Measurements from ENCODE around the gene ZMIZ1. TPM values are rescaled to one million over a fixed set of nuclear protein-coding genes. Genes with fewer than 3 reads are reported as not detected.

The ZMIZ1 gene
- total and polyA plus RNA-seq, 2 experiments from 2014 or later = 9.2 to 30.9 TPM

DNA sequence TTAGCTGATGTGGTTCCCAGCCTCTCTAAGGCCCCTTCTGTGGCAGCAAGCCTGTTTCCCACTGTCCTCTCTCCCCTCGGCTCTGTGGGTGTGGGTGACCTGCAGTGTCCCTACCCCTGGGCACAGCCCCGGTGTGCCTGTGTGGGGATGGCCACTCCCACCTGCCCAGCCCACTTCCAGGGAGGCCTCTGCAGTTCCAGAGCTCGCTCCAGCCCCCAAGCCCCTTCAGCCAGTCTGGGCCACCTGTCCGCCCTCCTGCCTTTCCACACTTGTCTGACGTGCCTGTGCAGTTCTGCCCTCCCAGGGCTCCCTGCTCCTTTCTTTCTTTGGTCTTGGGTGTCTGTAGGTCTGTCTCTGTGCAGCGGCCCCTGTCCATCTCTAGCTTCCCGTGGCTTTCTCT lies 151.5 kb downstream of the ZMIZ1 start:
- no peaks in the 10 kb centered on the region for H3K27me3 ChIP-seq (ENCODE audit: insufficient read depth)
- H3K4me2 ChIP-seq = no peak overlapping the region; the same call in 1 of the 2 replicates
- H4K20me1 ChIP-seq (replicated peaks; ENCODE audit: insufficient read depth) = no peaks in the 10 kb centered on the region
- DNase-seq (ENCODE audit: low spot score) (no peak), ATAC-seq (peak; percentile 16)
- Mint-ChIP-seq H3K9me3 (no peaks in the 10 kb centered on the region), H3K36me3 (ENCODE audit: low read depth) (peaks cover 23% of the 10 kb centered on the region), H3K27me3 (ENCODE audit: insufficient read depth, low read depth, poor library complexity) (peaks cover 3% of the 10 kb centered on the region), H3K27ac (peak overlapping the region; percentile 56; the same call in 1 of the 2 replicates), H3K4me3 (no peak overlapping the region), H3K4me1 (peaks cover 43% of the 10 kb centered on the region)
- no peak overlapping the region for H3K4me3 ChIP-seq
- TF ChIP-seq JUNB (IDR thresholded peaks at IDR 0.05; ENCODE audit: unreplicated experiment) (no peak), ZNF114 (CRISPR knock-in tag; IDR thresholded peaks at IDR 0.05) (no peak), STAT1 (IDR thresholded peaks at IDR 0.05; ENCODE audit: unreplicated experiment) (no peak), POLR2AphosphoS5 (IDR thresholded peaks at IDR 0.05; ENCODE audit: low read depth) (no peak; the same call in 1 of the 2 replicates), CREB1 (CRISPR knock-in tag; IDR thresholded peaks at IDR 0.05; ENCODE audit: low read depth) (no peak)
- TF ChIP-seq, protein P1, sequence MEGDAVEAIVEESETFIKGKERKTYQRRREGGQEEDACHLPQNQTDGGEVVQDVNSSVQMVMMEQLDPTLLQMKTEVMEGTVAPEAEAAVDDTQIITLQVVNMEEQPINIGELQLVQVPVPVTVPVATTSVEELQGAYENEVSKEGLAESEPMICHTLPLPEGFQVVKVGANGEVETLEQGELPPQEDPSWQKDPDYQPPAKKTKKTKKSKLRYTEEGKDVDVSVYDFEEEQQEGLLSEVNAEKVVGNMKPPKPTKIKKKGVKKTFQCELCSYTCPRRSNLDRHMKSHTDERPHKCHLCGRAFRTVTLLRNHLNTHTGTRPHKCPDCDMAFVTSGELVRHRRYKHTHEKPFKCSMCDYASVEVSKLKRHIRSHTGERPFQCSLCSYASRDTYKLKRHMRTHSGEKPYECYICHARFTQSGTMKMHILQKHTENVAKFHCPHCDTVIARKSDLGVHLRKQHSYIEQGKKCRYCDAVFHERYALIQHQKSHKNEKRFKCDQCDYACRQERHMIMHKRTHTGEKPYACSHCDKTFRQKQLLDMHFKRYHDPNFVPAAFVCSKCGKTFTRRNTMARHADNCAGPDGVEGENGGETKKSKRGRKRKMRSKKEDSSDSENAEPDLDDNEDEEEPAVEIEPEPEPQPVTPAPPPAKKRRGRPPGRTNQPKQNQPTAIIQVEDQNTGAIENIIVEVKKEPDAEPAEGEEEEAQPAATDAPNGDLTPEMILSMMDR (conservative IDR thresholded peaks at IDR 0.05; ENCODE audit: low read depth in 2 of 2) = no peak
- TF ChIP-seq, protein P2, sequence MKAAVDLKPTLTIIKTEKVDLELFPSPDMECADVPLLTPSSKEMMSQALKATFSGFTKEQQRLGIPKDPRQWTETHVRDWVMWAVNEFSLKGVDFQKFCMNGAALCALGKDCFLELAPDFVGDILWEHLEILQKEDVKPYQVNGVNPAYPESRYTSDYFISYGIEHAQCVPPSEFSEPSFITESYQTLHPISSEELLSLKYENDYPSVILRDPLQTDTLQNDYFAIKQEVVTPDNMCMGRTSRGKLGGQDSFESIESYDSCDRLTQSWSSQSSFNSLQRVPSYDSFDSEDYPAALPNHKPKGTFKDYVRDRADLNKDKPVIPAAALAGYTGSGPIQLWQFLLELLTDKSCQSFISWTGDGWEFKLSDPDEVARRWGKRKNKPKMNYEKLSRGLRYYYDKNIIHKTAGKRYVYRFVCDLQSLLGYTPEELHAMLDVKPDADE (IDR thresholded peaks at IDR 0.05) = no peak
- TF ChIP-seq, protein P3, sequence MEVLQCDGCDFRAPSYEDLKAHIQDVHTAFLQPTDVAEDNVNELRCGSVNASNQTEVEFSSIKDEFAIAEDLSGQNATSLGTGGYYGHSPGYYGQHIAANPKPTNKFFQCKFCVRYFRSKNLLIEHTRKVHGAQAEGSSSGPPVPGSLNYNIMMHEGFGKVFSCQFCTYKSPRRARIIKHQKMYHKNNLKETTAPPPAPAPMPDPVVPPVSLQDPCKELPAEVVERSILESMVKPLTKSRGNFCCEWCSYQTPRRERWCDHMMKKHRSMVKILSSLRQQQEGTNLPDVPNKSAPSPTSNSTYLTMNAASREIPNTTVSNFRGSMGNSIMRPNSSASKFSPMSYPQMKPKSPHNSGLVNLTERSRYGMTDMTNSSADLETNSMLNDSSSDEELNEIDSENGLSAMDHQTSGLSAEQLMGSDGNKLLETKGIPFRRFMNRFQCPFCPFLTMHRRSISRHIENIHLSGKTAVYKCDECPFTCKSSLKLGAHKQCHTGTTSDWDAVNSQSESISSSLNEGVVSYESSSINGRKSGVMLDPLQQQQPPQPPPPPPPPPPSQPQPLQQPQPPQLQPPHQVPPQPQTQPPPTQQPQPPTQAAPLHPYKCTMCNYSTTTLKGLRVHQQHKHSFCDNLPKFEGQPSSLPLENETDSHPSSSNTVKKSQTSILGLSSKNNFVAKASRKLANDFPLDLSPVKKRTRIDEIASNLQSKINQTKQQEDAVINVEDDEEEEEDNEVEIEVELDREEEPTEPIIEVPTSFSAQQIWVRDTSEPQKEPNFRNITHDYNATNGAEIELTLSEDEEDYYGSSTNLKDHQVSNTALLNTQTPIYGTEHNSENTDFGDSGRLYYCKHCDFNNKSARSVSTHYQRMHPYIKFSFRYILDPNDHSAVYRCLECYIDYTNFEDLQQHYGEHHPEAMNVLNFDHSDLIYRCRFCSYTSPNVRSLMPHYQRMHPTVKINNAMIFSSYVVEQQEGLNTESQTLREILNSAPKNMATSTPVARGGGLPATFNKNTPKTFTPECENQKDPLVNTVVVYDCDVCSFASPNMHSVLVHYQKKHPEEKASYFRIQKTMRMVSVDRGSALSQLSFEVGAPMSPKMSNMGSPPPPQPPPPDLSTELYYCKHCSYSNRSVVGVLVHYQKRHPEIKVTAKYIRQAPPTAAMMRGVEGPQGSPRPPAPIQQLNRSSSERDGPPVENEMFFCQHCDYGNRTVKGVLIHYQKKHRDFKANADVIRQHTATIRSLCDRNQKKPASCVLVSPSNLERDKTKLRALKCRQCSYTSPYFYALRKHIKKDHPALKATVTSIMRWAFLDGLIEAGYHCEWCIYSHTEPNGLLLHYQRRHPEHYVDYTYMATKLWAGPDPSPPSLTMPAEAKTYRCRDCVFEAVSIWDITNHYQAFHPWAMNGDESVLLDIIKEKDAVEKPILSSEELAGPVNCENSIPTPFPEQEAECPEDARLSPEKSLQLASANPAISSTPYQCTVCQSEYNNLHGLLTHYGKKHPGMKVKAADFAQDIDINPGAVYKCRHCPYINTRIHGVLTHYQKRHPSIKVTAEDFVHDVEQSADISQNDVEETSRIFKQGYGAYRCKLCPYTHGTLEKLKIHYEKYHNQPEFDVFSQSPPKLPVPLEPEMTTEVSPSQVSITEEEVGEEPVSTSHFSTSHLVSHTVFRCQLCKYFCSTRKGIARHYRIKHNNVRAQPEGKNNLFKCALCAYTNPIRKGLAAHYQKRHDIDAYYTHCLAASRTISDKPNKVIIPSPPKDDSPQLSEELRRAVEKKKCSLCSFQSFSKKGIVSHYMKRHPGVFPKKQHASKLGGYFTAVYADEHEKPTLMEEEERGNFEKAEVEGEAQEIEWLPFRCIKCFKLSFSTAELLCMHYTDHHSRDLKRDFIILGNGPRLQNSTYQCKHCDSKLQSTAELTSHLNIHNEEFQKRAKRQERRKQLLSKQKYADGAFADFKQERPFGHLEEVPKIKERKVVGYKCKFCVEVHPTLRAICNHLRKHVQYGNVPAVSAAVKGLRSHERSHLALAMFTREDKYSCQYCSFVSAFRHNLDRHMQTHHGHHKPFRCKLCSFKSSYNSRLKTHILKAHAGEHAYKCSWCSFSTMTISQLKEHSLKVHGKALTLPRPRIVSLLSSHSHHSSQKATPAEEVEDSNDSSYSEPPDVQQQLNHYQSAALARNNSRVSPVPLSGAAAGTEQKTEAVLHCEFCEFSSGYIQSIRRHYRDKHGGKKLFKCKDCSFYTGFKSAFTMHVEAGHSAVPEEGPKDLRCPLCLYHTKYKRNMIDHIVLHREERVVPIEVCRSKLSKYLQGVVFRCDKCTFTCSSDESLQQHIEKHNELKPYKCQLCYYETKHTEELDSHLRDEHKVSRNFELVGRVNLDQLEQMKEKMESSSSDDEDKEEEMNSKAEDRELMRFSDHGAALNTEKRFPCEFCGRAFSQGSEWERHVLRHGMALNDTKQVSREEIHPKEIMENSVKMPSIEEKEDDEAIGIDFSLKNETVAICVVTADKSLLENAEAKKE (CRISPR knock-in tag; IDR thresholded peaks at IDR 0.05) = no peak
- H3F3A ChIP-seq (replicated peaks; ENCODE audit: low read depth) = no peaks in the 10 kb centered on the region
- no peaks in the 10 kb centered on the region for H3K36me3 ChIP-seq (ENCODE audit: insufficient read depth)
- H3K9me2 ChIP-seq (ENCODE audit: insufficient read depth) = no peaks in the 10 kb centered on the region
- no peak overlapping the region for H3K27ac ChIP-seq (ENCODE audit: low read depth)
- H2AFZ ChIP-seq = no peak overlapping the region
- H3K79me2 ChIP-seq (replicated peaks; ENCODE audit: insufficient read depth) = no peaks in the 10 kb centered on the region
- peaks cover 22% of the 10 kb centered on the region for H3K4me1 ChIP-seq (ENCODE audit: insufficient read depth)

All from GM23338 (cell line).